Stimulated activated CD4-positive, alpha-beta T cell treated with anti-CD3 and anti-CD28 coated beads, Interleukin-4, amount 100 ng/mL, for 4 hours (primary cell): ENCODE results near the gene LGALS4.
"Not testable (repeated sequence)": the region's sequence is repeated elsewhere in the genome, so short reads cannot be mapped to it uniquely, and the experiment has no call there.

ENCODE experiments used
- DNase-seq, 2 experiments: peaks; one replicate each; pipeline ENCODE4 v3.0.0-alpha.2; 2020

Gene LGALS4

GRCh38 chr19:38812841-38813320 lies at the start of gene LGALS4:
LGALS4 (minus strand) TSS chr19:38812945; CDS start chr19:38812886, 59 bp downstream.
- no peak for DNase-seq

- no peak for DNase-seq
These were observed 48.6 kb upstream of the LGALS4 start for GRCh38 chr19:38861368-38861767.

- DNase-seq: not testable (repeated sequence)
These were observed 47.0 kb upstream of the LGALS4 start for GRCh38 chr19:38859631-38860204.

GRCh38 chr19:38856813-38857212 lies 44.1 kb upstream of the LGALS4 start:
- no peak for DNase-seq

- not testable (repeated sequence) for DNase-seq
These were observed 43.0 kb upstream of the LGALS4 start for GRCh38 chr19:38855751-38856150.

- DNase-seq: not testable (repeated sequence)
These were observed 42.2 kb upstream of the LGALS4 start for GRCh38 chr19:38854961-38855360.

GRCh38 chr19:38853214-38853613 lies 40.5 kb upstream of the LGALS4 start:
- no peak for DNase-seq

GRCh38 chr19:38852231-38853044 lies 39.7 kb upstream of the LGALS4 start:
- peak in 1 of 2 experiments; percentile 61 for DNase-seq

- peak; percentile 87 to 93 for DNase-seq
These were observed 39.0 kb upstream of the LGALS4 start for GRCh38 chr19:38851622-38852230.

GRCh38 chr19:38850976-38851621 lies 38.4 kb upstream of the LGALS4 start:
- DNase-seq: peak in 1 of 2 experiments; percentile 38

- DNase-seq: peak; percentile 95 to 100
These were observed 37.8 kb upstream of the LGALS4 start for GRCh38 chr19:38850436-38850975.

- peak; percentile 99 to 100 for DNase-seq
These were observed 37.2 kb upstream of the LGALS4 start, which contains the start of gene HNRNPL for GRCh38 chr19:38849860-38850435. HNRNPL (minus strand) TSS chr19:38849986; CDS start chr19:38849966, 20 bp downstream.

GRCh38 chr19:38849147-38849859 lies 36.6 kb upstream of the LGALS4 start:
- peak; percentile 99 to 100 for DNase-seq

GRCh38 chr19:38848299-38849146 lies 35.8 kb upstream of the LGALS4 start:
- no peak for DNase-seq

- no peak for DNase-seq
These were observed 33.4 kb upstream of the LGALS4 start for GRCh38 chr19:38846097-38846496.

GRCh38 chr19:38845374-38846024 lies 32.8 kb upstream of the LGALS4 start:
- DNase-seq: no peak

GRCh38 chr19:38844093-38844686 lies 31.4 kb upstream of the LGALS4 start:
- no peak for DNase-seq

GRCh38 chr19:38843175-38843758 lies 30.5 kb upstream of the LGALS4 start:
- DNase-seq: no peak
